ENCODE results near the gene ORAI1.

- TF ChIP-seq CTCF (IDR thresholded peaks at IDR 0.05) (no peak), POLR2A (IDR thresholded peaks at IDR 0.05) (no peak), EP300 (IDR thresholded peaks at IDR 0.05) (no peak)
Observed at GRCh38 chr12:121618659-121619233, 7.6 kb upstream of the ORAI1 start.

All from ovary (tissue), 3 donors.